GM23248 (cell line): ENCODE measurements around the gene UGT2A3.

Experiments
- EZH2 ChIP-seq: fragments of 200-600 bp; sonication (generic); IDR thresholded peaks from 2 replicates; pipeline ENCODE4 v1.6.1; 2018; ENCODE audit warnings: antibody characterized with exemption, mild to moderate bottlenecking; ENCODE audit not compliant: insufficient read depth, poor library complexity, severe bottlenecking
- EZH2phosphoT487 ChIP-seq: fragments of 200-600 bp; sonication (generic); IDR thresholded peaks from 2 replicates; pipeline ENCODE4 v1.6.1; 2018; ENCODE audit warnings: antibody characterized with exemption, moderate library complexity, mild to moderate bottlenecking, low read depth; ENCODE audit not compliant: insufficient read depth

- no peak for TF ChIP-seq EZH2
- TF ChIP-seq EZH2phosphoT487: no peak
These were observed 1.5 kb upstream of the UGT2A3 start for GRCh38 chr4:68953056-68953596.
